Activated CD8-positive, alpha-beta memory T cell treated with anti-CD3 and anti-CD28 coated beads for 4 hours (primary cell): ENCODE data around the gene CDKN2C.
"Not testable (repeated sequence)": the region's sequence is repeated elsewhere in the genome, so short reads cannot be mapped to it uniquely, and the experiment has no call there.

Source experiments
- DNase-seq, 2 donors: peaks; one replicate each; pipeline ENCODE4 v3.0.0-alpha.2; 2020; ENCODE audit warnings: low read depth in 2 of 2

The CDKN2C gene

DNA sequence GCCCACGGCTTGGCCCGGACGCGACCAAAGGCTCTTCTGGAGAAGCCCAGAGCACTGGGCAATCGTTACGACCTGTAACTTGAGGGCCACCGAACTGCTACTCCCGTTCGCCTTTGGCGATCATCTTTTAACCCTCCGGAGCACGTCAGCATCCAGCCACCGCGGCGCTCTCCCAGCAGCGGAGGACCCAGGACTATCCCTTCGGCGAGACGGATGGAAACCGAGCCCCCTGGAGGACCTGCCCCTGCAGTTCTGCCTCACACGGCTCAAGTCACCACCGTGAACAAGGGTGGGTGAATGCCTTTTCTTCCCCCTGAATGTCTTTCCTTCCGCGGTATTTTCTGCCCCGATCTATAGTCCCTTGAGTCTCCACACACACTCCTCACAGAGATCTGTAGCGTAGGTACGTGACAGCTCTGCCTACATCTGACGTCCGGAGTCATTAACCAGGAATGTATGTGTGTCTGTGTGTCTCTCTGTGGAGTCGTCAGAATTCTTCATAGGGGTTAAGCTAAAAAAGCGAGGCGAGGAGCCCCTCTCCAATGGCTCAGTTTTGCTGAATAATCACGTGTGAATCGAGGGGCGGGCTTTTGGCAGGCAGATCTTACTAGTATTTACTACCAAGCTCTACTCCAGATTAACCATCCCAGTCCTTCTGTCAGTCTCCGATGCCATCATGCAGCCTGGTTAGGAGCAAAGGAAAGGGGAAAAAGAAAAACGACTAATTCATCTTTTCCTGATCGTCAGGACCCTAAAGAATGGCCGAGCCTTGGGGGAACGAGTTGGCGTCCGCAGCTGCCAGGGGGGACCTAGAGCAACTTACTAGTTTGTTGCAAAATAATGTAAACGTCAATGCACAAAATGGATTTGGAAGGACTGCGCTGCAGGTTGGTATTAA is at the start of gene CDKN2C:
CDKN2C (plus strand) TSS at position 635 of the 898 bp plus-strand sequence; CDS start at position 759, 124 bp downstream.
- DNase-seq: peak in 1 of 2 donors; percentile 15

DNA sequence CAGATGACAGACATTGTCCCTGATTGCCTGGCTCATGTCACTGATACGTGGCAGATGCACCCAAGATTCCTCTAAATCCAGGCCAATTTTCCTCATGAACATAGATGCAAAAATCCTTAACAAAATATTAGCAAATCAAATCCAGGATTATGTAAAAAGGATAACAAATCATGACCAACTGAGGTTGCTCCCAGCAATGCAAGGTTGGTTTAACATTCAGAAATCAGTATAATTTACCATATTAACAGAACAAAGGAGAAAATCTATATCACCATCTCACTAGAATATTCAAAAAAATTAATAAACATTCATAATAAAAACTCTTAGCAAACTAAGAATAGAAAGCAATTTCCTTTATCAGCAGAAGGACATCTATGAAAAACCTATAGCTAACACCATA is 49.6 kb upstream of the CDKN2C start:
- no peak for DNase-seq

DNA sequence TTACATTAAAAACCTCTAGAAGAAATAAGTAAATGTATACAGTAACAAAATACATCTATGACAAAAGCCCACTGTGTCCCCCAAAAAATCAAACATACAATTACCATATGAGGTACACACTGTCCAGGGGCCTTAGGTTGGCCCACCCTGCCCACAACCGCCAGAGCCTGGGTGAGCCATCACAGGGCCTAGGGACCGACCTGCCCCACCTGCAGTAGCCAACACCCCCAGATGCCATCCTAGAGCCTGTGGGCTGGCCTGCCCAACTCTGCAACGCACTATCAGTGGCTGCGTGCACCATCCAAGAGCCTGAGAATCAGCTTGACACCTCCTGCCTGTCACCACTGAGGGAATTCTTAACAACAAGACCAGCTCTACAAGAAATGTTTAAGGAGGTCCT is 49.0 kb upstream of the CDKN2C start:
- DNase-seq: no peak

DNA sequence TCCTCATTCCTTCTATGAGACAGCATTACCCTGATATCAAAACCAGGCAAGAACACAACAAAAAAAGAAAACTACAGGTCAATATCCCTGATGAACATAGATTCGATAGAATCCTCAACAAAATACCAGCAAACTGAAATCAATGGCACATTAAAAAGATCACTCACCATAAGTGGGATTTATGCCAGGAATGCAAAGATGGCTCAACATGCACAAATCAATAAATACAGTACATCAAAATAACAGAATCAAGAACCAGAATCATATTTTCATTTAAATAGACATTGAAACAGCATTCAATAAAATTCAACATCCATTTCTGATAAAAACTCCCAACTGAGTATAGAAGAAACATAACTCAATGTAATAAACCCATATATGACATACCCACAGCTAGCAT is 46.5 kb upstream of the CDKN2C start:
- DNase-seq: no peak

DNA sequence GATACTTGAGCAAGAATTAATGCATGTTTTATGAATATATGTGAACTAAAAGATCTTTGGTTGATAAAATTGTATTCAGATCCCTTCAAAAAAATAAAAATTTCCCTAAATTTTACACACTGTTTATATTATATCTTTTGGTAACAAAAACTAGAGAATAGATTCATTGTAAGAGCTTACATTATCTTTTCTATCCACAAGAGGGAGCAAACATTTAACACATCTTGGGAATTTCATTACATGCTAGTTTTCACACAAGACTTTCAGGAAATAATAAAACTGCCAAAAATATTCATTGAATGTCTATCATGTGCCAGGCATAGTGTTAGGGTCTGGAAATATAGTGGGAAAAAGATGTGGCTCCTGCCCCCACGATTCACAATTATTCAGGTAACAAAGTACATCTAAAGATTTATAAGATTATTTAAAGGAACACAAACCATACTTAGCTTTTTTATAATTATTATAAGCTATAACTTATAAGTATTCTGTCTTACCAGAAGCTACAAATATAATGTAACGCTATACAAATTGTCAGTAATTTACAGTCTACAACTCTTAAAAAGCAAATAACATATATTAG is 40.6 kb upstream of the CDKN2C start:
- DNase-seq: no peak

DNA sequence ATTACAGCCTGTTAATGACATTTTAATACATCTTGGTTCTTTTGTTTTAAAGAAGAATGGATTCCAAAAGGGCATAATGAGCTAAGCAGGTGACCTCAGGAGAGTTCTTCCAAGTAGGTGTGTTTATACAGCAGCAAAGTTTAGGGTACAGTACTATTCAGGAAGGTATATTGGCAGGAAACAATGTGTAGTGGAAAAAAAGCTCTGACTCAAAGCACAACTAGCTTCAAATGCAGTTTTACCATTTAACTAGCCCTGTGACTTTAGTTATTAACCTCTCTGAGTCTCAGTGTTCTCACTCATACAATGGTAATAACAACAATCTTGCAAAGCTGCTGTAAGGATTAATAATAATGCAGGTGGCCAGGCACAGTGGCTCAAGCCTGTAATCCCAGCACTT is 39.9 kb upstream of the CDKN2C start:
- no peak for DNase-seq

DNA sequence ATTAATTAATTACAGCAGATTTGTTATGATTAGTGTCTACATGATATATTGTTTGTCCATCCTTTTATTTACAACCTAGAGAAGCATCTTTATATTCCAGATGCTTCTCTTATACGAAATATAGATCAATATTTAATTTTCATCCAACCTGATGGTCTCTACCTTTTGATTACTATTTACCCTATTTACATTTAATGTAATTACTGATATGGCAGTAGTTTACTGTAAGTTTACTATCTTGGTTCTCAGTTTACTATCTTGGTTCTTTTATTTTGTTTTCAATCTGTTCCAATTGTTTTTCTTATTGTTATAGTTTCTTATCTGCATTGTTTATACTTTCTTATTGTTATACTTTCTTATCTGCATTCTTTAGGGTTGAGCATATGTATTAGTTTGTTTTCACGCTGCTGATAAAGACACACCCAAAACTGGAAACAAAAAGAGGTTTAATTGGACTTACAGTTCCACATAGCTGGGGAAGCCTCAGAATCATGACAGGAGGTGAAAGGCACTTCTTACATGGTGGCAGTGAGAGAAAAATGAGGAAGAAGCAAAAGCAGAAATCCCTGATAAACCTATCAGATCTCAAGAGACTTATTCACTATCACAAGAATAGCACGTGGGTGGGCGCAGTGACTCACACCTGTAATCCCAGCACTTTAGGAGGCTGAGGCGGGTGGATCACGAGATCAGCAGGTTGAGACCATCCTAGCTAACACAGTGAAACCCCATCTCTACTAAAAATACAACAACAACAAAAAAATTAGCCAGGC is 38.9 kb upstream of the CDKN2C start:
- peak in 1 of 2 donors; percentile 5 for DNase-seq

DNA sequence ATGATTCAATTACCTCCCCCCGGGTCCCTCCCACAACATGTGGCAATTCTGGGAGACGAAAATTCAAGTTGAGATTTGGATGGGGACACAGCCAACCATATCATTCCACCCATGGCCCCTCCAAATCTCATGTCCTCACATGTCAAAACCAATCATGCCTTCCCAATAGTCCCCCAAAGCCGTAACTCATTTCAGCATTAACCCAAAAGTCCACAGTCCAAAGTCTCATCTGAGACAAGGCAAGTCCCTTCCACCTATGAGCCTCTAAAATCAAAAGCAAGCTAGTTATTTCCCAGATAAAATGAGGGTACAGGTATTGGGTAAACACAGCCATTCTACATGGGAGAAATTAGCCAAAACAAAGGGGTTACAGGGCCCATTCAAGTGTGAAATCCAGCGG is 38.0 kb upstream of the CDKN2C start:
- DNase-seq: not testable (repeated sequence)

DNA sequence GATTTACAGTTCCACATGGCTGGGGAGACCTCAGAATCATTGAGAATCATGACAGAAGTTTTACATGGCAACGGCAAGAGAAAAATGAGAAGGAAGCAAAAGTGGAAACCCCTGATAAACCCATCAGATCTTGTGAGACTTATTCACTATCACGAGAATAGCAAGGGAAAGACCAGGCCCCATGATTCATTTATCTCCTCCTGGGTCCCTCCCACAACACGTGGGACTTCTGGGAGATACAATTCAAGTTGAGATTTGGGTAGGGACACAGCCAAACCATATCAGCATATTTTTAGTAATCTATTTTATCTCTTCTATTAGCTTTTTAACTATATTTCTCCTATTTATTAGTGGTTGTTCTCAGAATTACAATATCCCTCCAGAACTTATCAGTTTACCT is 36.3 kb upstream of the CDKN2C start:
- DNase-seq: not testable (repeated sequence)

DNA sequence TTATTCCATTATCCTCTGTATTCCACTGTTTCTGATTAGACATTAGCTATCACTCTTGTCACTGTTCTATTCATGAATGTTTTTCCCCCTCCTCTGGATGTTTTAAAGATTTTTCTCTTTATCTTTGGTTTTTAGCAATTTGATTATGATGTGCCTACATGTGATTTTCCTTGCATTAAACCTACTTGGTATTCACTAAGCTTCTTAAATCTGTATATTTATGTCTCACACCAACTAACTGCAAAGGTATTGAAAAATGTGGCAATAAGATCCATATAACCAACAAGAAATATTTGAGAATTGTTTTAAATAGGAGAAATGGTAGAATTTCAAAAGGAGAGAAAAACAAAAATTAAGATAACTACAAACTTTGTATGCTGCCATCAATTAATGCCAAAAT is 35.2 kb upstream of the CDKN2C start:
- no peak for DNase-seq

DNA sequence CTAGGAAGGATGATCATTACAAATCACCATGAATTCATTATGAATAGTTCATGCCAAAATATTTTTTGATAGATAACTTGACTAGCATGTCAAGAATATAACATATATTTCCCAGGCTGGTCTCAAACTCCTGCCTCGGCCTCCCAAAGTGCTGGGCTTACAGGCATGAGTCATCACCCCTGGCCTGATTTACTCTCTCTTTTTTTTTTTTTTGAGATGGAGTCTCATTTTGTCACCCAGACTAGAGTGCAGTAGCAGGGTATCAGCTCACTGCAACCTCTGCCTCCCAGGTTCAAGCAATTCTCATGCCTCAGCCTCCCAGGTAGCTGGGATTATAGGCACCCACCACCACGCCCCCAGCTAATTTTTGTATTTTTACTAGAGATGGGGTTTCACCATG is 34.8 kb upstream of the CDKN2C start:
- not testable (repeated sequence) for DNase-seq

DNA sequence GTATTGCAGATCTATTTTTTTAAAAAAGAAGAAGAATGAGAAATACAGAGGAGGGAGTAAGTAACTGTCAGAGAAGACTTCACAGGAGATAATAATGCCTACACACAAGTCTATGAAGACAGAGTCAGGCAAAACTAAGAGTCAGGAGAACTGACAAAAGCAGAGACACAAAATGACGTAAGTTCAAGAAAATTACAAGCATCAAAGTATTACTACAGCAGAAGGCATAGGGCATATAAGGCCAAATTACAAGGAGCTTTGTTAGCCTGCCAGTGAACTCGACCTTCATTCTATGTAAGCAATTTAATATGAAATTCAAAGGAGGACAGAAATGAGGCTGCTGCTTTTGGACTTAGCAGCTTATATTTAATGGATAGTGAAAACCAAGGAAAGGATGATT is 33.7 kb upstream of the CDKN2C start:
- no peak for DNase-seq

DNA sequence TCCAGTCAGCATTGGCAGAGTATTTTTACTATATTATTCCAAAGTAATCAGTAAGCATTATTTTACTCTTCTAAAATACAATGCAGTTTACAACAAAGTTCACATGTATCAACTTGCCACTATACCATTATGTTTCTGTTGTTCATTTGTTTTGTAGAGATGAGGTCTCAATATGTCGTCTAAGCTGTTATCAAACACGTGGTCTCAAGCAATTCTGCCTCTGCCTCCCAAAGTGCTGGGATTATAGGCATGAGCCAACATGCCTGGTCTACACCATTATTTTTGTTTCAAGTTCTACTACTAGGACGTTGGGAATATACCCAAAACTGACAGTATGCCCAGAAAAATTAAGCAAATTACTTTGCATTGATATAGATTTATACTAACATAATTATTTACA is 29.8 kb upstream of the CDKN2C start:
- no peak for DNase-seq

DNA sequence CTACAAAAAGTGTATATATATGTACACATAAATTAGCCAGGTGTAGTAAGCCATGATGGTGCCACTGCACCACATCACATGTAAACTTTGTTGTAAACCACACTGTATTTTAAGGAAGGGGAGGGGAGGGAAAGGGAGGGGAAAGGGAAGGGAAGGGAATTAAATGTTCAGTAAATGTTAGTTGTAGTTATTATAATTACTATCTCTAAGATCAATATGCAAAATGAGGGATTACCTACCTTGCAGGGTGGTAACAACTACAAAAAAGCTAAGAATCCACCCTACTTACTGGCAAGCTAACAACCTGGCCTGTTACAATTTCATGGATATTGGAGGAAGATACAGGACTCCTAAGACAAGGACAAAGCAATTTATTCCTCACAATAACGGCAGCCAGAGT is 27.7 kb upstream of the CDKN2C start:
- DNase-seq: no peak

DNA sequence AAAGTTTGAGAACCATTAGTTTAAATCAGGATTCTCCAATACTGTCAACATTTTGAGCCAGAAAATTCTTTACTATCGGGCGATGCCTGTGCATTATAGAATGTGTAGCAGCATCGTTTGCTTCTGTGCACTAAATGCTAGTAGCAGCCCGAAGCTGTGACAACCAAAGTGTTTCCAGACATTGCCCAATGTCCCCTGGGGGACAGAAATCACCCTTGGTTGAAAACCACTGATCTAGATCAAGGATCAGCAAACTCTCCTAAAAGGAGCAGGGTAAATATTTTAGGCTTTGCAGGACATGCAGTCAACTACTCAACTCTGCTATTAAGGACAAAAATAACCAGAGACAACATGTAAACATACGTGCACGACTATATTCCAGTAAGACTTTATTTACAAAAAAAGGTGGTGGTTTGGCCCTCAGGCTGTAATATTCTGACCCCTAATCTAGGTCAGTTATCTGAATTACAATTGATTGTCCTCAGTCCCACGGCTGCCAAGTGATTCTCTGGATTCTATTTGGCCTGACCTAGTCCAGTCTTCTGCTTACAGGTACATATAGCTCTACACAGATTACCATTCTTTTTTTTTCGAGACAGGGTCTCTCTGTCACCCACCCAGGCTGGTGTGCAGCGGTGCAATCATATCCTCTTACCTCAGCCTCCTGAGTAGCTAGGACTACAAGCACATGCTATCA is 20.6 kb upstream of the CDKN2C start:
- DNase-seq: no peak

DNA sequence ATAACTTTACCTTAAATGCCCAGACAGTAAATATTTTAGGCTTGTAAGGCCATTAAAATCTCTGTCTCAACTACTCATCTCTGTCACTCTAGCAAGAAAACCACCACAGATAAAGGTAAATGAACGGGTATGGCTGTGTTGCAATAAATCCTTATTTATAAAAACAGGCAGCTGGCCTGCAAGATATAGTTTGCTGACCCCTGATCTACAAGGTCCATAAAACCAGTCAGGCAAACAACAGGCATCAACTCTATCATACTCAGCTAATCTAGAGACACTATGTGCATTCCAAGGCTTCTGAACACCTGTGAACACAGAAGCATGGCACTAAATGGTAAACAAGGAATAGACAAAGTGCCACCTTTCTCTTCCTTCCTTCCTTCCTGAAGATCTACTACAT is 19.6 kb upstream of the CDKN2C start:
- no peak for DNase-seq

DNA sequence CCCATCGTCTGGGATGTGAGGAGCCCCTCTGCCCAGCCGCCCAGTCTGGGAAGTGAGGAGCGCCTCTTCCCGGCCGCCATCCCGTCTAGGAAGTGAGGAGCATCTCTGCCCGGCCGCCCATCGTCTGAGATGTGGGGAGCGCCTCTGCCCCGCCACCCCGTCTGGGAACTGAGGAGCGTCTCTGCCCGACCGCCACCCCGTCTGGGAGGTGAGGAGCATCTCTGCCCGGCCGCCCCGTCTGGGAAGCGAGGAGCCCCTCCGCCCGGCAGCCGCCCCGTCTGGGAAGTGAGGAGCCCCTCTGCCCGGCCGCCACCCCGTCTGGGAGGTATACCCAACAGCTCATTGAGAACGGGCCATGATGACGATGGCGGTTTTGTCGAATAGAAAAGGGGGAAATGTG is 17.5 kb upstream of the CDKN2C start:
- DNase-seq: not testable (repeated sequence)

DNA sequence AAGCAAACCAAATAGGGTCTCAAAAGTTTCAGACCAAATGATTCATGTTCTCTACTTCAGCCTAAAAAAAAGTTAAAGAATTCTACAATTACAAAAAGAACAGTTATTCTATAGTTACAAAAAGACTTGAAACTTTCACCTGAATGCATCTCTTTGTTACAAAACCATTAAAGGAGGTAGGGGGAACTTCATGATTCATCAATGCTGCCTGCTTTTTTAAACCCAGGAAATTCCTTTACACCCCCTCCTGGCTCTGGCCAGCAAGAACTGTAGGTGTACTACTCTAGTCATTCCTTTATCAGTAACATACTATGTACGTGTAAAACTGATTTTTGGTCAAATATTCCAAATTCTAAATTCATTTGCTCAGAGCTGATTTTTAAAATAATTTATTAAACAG is 14.9 kb upstream of the CDKN2C start:
- DNase-seq: no peak

DNA sequence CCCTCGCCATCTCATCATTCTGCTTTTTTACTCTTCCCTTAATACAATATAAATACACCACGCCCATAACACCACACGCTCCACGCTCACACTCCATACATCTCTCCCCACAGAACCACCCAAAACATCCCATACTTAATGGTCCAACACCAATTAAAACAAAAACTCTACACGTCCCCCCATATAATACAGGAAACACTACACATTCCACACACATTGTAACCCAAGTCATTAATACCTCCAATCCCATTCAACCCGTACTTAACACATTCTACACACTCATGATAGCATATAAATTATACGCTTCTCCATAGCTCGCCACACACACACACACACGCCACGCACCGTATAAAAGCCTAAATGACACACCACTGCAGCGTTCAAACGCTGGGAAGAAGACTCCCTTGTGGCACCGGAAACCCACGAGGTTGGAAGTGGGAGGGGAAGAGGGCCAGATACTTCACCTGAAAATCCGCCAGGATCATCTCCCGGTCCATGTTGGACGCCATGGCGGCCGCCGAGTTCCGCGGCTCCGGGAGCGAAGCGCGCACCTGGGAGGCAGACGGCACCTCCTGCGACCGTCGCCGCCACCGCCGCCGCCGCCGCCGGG is 10.6 kb upstream of the CDKN2C start:
- peak in 1 of 2 donors; percentile 6 for DNase-seq

DNA sequence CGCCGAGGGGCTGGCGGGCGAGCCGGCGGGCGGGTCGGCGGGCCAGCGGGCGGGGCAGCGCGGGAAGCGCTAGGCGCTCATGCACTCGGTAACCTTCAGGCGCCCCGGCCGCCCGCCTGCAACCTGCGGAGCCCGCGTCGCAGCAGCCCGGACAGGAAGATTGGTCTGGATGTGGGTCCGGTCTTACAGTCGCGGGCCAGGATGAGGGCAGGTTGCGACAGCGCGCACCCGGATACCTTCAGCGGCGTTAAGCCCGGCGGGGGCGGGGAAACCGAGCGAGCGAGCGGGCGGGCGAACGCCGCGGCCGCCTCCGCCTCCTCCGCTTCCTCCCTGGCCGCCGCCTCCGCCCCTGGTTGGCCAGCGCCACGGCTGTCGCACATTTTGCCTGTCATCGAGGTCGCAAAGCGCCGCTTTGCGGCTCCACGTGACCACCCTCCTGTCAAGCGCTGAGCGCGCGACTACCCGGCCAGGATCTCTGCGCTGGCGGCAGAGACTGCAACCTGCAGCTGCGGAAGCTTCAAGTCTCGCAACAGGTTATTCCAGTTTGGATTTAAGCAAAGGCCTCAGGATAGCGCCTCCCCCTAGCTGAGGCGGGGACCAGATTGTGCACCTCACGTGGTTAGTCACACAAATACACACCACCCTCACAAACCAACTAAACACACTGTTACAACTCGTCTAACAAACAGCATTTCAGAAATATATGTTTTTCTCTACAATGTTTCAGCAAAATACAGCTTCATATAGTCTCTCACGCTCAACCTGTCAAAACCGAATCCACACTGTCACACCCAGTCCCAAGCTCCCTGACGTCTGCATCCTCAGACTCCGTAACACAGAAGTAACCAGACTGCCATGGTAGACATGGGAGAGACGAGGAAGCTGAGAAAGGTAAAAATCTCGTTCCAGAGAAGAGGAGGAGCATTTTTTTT is 9.9 kb upstream of the CDKN2C start, which contains the start of gene FAF1:
FAF1 (minus strand) TSS at position 355 of the 932 bp plus-strand sequence. CDS start 456 bp downstream, outside the sequence.
- DNase-seq: peak; percentile 93 to 94
